Measurements from ENCODE around the gene EDDM3A.

DNA sequence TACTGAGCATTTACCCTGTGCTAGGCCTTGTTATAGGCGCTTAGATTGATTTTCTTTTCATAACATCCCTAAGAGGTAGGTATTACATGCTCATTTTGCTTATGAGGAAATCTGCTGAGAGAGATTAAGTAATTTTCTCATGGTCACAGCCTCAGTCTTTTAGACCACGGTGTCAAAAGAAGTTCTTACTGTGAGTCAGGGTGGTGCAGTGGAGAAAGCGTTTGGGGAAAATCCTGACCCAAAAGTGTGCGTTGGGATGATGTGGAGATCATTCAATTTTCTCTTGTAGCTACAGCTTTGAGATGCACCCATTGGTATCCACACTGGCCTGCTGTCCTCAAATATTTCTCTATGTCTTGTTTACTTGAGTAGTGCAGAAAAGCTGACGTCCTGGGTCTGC is 48.9 kb upstream of the EDDM3A start:
- TF ChIP-seq FOXP2 (optimal IDR thresholded peaks at IDR 0.05; ENCODE audit: borderline replicate concordance, extremely low read depth, extremely low read length, insufficient read depth) (no peak), TAF1 (IDR thresholded peaks at IDR 0.05; ENCODE audit: borderline replicate concordance, insufficient read depth, low read length) (no peak), POLR2AphosphoS5 (IDR thresholded peaks at IDR 0.05; ENCODE audit: low read depth, low read length) (no peak), SIN3A (IDR thresholded peaks at IDR 0.05; ENCODE audit: borderline replicate concordance, insufficient read depth, low read length) (no peak)
